ENCODE data around the gene SMAD1. TPM values are rescaled to one million over a fixed set of nuclear protein-coding genes. Genes with fewer than 3 reads are reported as not detected.

The SMAD1 gene
- total RNA-seq, 1 donor from 2014 or later = 44.3 TPM

- Histone ChIP-seq H3K27ac (no peak overlapping the region), H3K27me3 (no peaks in the 10 kb centered on the region), H3K79me2 (ENCODE audit: low read depth) (peaks cover 98% of the 10 kb centered on the region), H3K4me3 (no peak overlapping the region), H3K4me1 (no peaks in the 10 kb centered on the region), H2AFZ (replicated peaks) (no peak overlapping the region), H3F3A (ENCODE audit: low read depth) (no peaks in the 10 kb centered on the region), H3K4me2 (no peak overlapping the region), H3K9me3 (ENCODE audit: low read depth) (no peaks in the 10 kb centered on the region), H4K20me1 (ENCODE audit: low read depth) (peaks cover 31% of the 10 kb centered on the region), H3K9ac (no peak overlapping the region), H3K36me3 (no peaks in the 10 kb centered on the region)
- Mint-ChIP-seq H3K9me3 (no peaks in the 10 kb centered on the region), H3K27ac (no peak overlapping the region), H3K36me3 (peaks cover 1% of the 10 kb centered on the region), H3K27me3 (ENCODE audit: insufficient read depth, low read depth) (no peaks in the 10 kb centered on the region), H3K4me1 (peaks cover 4% of the 10 kb centered on the region), H3K4me3 (no peak overlapping the region)
- TF ChIP-seq EZH2 (IDR thresholded peaks at IDR 0.05) (no peak), EZH2phosphoT487 (IDR thresholded peaks at IDR 0.05) (no peak), CTCF (IDR thresholded peaks at IDR 0.05) (no peak)
- no peak for DNase-seq (ENCODE audit: low spot score)
These were observed 13.1 kb downstream of the SMAD1 start for GRCh38 chr4:145494666-145495270.

- Histone ChIP-seq H2AFZ (replicated peaks) (no peak overlapping the region), H4K20me1 (ENCODE audit: low read depth) (peaks cover 26% of the 10 kb centered on the region), H3K4me3 (no peak overlapping the region), H3K27me3 (no peaks in the 10 kb centered on the region), H3K4me1 (peaks cover 6% of the 10 kb centered on the region), H3K4me2 (no peak overlapping the region), H3K79me2 (ENCODE audit: low read depth) (peaks cover 100% of the 10 kb centered on the region), H3F3A (ENCODE audit: low read depth) (no peaks in the 10 kb centered on the region), H3K36me3 (no peaks in the 10 kb centered on the region), H3K9ac (no peak overlapping the region), H3K27ac (no peak overlapping the region), H3K9me3 (ENCODE audit: low read depth) (no peaks in the 10 kb centered on the region)
- H3K36me3 Mint-ChIP-seq = peaks cover 5% of the 10 kb centered on the region
- no peaks in the 10 kb centered on the region for H3K27me3 Mint-ChIP-seq (ENCODE audit: insufficient read depth, low read depth)
- H3K4me1 Mint-ChIP-seq = peaks cover 4% of the 10 kb centered on the region
- no peak for TF ChIP-seq EZH2 (IDR thresholded peaks at IDR 0.05)
- no peak for TF ChIP-seq CTCF (IDR thresholded peaks at IDR 0.05)
- TF ChIP-seq EZH2phosphoT487 (IDR thresholded peaks at IDR 0.05) = no peak
- DNase-seq (ENCODE audit: low spot score) = no peak
- no peaks in the 10 kb centered on the region for H3K9me3 Mint-ChIP-seq
- H3K27ac Mint-ChIP-seq = no peak overlapping the region
- H3K4me3 Mint-ChIP-seq = no peak overlapping the region
These were observed 14.6 kb downstream of the SMAD1 start for GRCh38 chr4:145496292-145496691.

- peaks cover 5% of the 10 kb centered on the region for H3K36me3 Mint-ChIP-seq
- Histone ChIP-seq H3K4me2 (no peak overlapping the region), H3K27me3 (no peaks in the 10 kb centered on the region), H4K20me1 (ENCODE audit: low read depth) (peaks cover 31% of the 10 kb centered on the region), H3K9ac (no peak overlapping the region), H3K36me3 (no peaks in the 10 kb centered on the region), H3K4me1 (peaks cover 6% of the 10 kb centered on the region), H2AFZ (replicated peaks) (no peak overlapping the region), H3K79me2 (ENCODE audit: low read depth) (peaks cover 100% of the 10 kb centered on the region), H3K27ac (no peak overlapping the region), H3K9me3 (ENCODE audit: low read depth) (no peaks in the 10 kb centered on the region), H3K4me3 (no peak overlapping the region), H3F3A (ENCODE audit: low read depth) (no peaks in the 10 kb centered on the region)
- H3K27ac Mint-ChIP-seq = no peak overlapping the region
- H3K27me3 Mint-ChIP-seq (ENCODE audit: insufficient read depth, low read depth) = no peaks in the 10 kb centered on the region
- no peak for DNase-seq (ENCODE audit: low spot score)
- TF ChIP-seq EZH2phosphoT487 (IDR thresholded peaks at IDR 0.05) (no peak), EZH2 (IDR thresholded peaks at IDR 0.05) (no peak), CTCF (IDR thresholded peaks at IDR 0.05) (no peak)
- peaks cover 4% of the 10 kb centered on the region for H3K4me1 Mint-ChIP-seq
- H3K9me3 Mint-ChIP-seq = no peaks in the 10 kb centered on the region
- no peak overlapping the region for H3K4me3 Mint-ChIP-seq
These were observed 15.8 kb downstream of the SMAD1 start for GRCh38 chr4:145497199-145498149.
